ENCODE measurements around the gene ATXN7L2.
"Not testable (repeated sequence)": the region's sequence is repeated elsewhere in the genome, so short reads cannot be mapped to it uniquely, and the experiment has no call there.

The ATXN7L2 gene

DNA sequence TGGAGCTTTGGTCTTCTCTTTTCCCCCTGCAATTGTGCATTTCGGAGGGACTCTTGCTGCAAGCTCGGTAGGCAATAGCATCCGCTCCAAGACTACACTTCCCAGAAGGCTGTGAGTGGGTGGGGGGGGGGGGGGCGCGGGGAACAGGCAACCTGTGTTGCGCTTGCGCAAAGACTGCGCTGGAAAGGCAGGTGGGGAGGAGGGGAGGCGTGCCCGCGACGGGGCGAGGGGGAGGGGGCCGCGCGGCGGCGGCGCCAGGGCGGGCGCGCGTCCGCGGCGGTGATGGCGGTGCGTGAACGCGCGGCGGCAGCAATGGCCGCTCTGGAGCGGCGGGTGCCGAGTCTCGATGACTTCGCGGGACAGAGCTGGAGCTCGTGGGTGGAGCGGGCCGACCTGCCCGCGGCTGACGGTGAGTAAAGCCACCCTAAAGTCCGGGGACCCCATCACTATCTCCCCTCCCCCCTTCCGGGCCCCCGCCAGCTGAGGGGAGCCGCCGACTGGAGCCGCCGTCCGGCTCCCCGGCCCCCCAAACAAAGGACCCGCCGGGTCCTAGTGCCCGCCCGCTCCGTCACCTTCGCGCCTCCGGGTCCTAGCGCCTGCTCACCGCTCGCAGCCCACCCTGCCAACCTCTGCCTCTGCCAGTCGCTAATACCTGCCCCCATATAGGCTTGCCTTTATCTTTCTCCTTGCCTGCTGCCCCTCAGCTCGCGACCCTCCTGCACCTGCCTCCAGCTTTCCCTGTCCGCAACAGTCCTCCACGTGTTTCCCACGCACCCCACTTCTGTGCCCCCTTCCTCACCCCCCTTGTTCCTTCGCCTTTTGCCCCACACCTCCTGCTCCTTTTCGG, at the start of gene ATXN7L2:
TSS of gene ATXN7L2 (plus strand) at position 234 of the 847 bp plus-strand sequence. CDS start at position 283, 49 bp downstream.
- DNase-seq = peak; percentile 89 to 97 (median 94)

DNA sequence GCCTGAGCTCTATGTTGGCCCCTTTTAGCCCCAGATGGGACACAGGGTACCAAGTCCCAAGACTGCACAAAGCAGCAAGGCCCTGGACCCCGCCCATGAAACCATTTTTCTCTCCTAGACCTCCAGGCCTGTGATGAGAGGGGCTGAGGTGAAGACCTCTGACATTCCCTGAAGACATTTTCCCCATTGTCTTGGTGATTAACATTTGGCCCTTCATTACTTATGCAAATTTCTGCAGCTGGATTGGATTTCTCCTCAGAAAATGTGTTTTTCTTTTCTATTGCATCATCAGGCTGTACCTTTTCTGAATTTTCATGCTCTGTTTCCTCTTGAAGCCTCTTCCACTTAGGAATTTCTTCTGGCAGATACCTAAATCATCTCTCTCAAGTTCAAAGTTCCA, 49.2 kb upstream of the ATXN7L2 start:
- no peak for DNase-seq

- no peak for DNase-seq
Observed at GRCh38 chr1:109438798-109439297, 44.9 kb upstream of the ATXN7L2 start.

DNA sequence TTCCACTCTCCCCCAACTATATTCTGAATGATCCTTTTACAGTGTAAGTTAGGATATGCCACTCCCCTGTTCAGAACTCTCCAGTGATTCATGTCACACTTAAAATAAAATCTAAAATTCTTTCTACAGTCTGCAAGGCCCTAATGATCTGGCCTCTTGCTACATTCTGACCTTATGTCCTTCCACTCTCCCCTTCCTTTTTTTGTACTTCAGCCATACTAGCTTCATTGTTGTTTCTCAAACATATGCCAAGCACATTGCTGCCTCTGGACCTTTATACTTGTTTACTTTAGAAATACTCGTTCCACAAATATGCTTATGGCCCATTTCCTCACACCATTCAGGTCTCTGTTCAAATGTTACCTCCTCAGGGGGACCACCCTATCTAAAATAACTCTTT, 42.6 kb upstream of the ATXN7L2 start:
- no peak for DNase-seq

- no peak for DNase-seq
Observed at GRCh38 chr1:109443476-109443875, 40.2 kb upstream of the ATXN7L2 start.

DNA sequence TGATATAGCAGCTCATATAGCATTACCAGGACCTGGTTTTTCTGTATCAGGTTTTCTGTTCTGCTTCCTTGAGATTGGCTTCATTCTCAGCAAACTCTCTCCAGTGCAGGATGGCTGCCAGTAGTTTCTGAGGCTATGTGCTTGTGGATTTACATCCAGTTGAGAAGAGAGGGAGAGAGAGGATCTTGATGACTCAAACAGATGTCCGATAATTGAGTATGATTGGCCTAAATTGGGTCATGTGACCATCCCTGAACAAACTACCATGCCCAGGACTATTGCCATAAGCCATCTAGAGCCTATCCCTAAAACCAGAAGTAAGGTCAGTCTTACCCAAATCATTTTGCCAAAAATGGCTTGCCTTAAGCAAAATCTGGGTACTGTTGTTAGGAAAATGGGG, 39.4 kb upstream of the ATXN7L2 start:
- DNase-seq = no peak

GRCh38 chr1:109445949-109446695, 37.6 kb upstream of the ATXN7L2 start:
- DNase-seq = not testable (repeated sequence)

DNA sequence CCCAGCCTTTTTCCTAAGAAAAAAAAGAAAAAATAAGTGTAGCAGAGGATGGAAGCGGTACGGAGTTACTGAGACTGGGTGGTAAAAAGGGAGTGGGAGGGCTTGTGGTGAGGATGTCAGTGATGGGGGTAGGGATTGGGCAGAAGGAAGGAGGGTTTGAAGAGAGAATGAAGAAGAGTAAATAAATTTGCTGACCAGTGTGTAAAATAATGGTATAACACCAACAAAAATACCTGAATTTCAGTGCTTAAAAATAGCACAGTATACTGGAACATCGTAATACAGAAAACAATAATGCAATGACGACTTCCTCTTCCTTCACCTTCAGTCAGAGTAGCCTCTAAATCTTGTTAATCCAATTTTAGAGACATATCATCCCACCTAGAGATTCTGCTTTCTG, 36.2 kb upstream of the ATXN7L2 start:
- no peak for DNase-seq

GRCh38 chr1:109454497-109455133, 29.1 kb upstream of the ATXN7L2 start:
- no peak for DNase-seq

GRCh38 chr1:109457819-109458218, 25.9 kb upstream of the ATXN7L2 start:
- DNase-seq = no peak

DNA sequence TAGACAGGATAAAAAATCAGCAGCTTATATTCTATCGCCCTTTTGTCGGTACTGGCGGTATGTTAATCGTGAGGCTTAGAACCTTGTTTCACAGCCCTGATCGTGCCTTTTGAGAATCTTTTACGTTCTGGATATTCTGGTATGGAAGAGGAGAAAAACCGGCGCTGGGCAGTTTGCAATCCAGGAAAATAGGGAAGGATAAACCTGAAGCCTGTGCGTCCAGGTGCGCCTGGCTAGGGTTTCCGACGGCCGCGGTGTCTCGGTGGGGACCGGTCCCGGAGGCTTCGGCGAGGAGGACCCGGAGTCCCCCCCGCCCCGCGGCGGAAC, 17.6 kb upstream of the ATXN7L2 start:
- DNase-seq = peak in 1 of 6 experiments; percentile 14

GRCh38 chr1:109466452-109467300, 17.0 kb upstream of the ATXN7L2 start, which contains the start of gene SYPL2:
TSS of gene SYPL2 (plus strand) at chr1:109466546. CDS start at chr1:109466844, 298 bp downstream.
- peak in 2 of 6 experiments; percentile 5 to 23 for DNase-seq

DNA sequence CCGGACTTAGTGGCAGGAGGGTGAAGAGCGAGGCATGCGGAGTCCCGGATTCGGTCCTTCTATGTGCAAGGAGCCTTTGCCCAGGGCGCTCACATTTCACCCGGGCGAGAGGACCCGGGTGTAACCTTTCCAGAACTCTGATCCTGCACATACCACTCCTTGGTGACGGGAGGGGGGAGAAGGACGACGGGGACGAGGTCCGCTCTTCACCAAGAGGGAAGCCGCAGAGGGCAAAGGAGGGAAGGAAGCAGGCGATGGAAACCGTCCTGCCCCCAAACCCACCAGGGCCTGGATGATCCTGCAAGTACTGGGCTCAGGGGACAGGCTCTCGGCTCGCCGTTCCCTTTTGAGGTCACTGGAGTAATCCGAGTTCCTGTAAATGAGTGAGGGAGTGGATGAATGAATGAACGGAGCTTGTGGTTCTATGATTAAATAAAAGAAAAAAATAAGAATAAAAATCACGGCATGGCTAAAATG, 16.4 kb upstream of the ATXN7L2 start:
- no peak for DNase-seq

DNA sequence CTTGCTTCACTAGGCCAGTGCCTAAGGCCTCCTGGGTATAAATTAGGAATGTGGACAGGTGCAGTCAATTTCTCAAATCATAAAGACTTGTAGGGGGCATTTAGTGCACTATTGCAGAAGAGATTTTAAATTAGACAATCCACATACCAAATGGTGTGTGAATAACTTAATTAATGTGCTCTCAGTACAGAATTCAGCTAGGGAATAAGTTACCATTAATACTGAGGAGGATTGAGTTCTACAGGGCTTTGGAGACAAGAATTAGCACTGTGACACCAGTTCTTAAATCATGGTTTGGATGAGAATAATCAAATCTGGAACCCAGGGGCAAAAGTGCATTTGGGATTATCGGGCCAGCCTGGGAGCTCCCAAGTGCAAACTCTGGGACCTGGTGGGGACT, 15.6 kb upstream of the ATXN7L2 start:
- DNase-seq = no peak

GRCh38 chr1:109468903-109469302, 14.8 kb upstream of the ATXN7L2 start:
- DNase-seq = peak in 1 of 6 experiments; percentile 3

- DNase-seq = no peak
Observed at GRCh38 chr1:109470245-109470644, 13.5 kb upstream of the ATXN7L2 start.

- no peak for DNase-seq
Observed at GRCh38 chr1:109472779-109473178, 10.9 kb upstream of the ATXN7L2 start.

- not testable (repeated sequence) for DNase-seq
Observed at GRCh38 chr1:109473284-109474057, 10.2 kb upstream of the ATXN7L2 start.

DNA sequence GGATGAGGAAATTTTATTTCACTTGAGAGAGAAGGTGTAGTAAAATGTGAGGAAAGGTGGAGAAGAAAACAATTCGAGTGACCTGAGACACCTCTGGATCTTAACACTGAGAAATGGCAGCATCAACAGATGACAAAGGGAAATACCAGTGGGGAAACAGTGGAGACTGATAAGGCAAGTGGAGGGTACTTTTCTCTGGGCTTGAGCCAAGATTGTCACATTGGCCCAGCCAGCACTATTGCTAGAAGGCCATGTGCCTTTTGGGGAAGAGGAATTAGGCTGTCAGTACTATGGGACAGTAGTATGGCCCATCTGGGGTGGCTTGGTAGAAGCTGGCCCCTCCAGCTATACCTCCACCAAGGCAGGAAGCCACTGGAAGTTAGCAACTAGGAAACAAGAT, 9.0 kb upstream of the ATXN7L2 start:
- DNase-seq = no peak

GRCh38 chr1:109475261-109475660, 8.4 kb upstream of the ATXN7L2 start:
- no peak for DNase-seq

DNA sequence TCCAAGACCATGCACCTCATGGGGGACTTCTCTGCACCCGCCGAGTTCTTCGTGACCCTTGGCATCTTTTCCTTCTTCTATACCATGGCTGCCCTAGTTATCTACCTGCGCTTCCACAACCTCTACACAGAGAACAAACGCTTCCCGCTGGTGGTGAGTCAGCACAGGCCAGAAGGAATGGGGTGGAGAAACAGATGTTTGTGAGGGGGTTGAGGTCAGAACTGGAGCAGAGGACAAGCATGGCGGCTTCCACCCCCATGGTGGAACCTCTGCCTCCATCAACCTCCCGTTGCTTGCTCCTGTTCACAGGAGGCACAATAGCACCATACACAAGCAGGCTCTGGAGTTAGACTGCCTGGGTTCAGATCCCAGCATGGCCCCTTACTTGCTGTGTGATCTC, 6.9 kb upstream of the ATXN7L2 start:
- no peak for DNase-seq
